DOHH2 (cell line): ENCODE measurements around the gene TRAF1.

Source experiments
- EZH2phosphoT487 ChIP-seq: fragments of 200-600 bp; sonication (generic); IDR thresholded peaks from 2 replicates; pipeline ENCODE4 v1.6.1; 2017; ENCODE audit warnings: borderline replicate concordance, mild to moderate bottlenecking, antibody characterized with exemption, low read length, moderate library complexity, mixed read lengths
- TF ChIP-seq, protein P1 (sequence below): fragments of 200-600 bp; sonication (generic); IDR thresholded peaks from one replicate; pipeline ENCODE4 v1.5.1; 2014; ENCODE audit warnings: antibody characterized with exemption, mild to moderate bottlenecking, low read depth, low read length; ENCODE audit not compliant: poor library complexity, severe bottlenecking

DNA sequence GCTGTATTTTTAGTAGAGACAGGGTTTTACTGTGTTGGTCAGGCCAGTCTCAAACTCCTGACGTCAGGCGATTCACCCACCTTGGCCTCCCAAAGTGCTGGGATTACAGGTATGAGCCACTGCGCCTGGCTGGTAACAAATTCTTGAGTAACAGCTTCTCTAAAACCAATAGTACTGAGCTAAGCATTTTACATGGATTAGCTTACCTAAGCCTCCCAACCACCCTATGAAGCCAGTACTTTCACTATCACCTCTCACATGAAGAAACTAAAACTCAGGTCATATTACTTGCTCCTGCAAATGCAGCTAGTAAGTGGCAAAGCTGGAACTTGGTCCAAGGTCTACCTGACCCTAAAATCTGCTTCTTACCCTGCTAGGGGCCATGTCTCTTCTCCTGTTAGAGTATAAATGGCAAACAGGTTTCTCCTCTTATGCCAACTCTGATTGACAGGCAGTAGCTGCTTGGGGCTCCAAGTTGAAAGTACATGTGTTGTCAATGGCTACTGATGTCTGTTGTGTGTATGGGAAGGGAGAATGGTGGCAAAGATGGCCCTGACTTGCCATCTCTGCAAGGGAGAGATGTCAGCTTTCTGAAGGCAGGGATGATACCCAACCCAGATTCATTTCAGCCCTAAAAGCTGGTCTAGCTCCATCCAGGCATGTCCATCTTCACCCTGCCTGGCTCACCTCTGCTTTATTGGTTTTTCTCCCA lies 53.6 kb downstream of the TRAF1 start:
- TF ChIP-seq, protein P1, sequence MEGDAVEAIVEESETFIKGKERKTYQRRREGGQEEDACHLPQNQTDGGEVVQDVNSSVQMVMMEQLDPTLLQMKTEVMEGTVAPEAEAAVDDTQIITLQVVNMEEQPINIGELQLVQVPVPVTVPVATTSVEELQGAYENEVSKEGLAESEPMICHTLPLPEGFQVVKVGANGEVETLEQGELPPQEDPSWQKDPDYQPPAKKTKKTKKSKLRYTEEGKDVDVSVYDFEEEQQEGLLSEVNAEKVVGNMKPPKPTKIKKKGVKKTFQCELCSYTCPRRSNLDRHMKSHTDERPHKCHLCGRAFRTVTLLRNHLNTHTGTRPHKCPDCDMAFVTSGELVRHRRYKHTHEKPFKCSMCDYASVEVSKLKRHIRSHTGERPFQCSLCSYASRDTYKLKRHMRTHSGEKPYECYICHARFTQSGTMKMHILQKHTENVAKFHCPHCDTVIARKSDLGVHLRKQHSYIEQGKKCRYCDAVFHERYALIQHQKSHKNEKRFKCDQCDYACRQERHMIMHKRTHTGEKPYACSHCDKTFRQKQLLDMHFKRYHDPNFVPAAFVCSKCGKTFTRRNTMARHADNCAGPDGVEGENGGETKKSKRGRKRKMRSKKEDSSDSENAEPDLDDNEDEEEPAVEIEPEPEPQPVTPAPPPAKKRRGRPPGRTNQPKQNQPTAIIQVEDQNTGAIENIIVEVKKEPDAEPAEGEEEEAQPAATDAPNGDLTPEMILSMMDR, result no peak
- TF ChIP-seq EZH2phosphoT487, result no peak
